Measurements from ENCODE around the gene PCDH15. TPM values are rescaled to one million over a fixed set of nuclear protein-coding genes. Genes with fewer than 3 reads are reported as not detected.

PCDH15 gene
- total RNA-seq, 1 experiment from 2014 or later, result 0.77 TPM

DNA sequence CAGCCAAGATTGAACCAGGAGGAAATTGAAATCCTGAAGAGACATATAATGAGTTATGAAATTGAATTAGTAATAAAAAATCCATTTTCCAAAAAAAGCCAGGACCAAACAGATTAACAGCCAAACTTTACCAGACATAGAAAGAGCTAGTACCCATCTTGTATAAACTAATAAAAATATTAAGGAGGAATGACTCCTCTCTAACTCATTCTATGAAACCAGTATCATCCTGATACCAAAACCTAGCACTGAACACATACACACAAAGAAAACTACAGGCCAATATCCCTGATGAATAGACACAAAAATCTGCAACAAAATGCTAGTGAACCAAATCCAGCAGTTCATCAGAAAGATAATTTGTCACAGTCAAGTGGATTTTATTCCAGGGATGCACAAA is 140.6 kb downstream of the PCDH15 start:
- H3K4me3 ChIP-seq, result no peak overlapping the region
- H3K27me3 ChIP-seq, result no peaks in the 10 kb centered on the region
- H3K9me3 ChIP-seq (replicated peaks), result no peaks in the 10 kb centered on the region
- no peaks in the 10 kb centered on the region for H3K4me1 ChIP-seq
- H3K36me3 ChIP-seq, result no peaks in the 10 kb centered on the region
- no peak overlapping the region for H3K27ac ChIP-seq
- DNase-seq, result no peak

- Histone ChIP-seq H3K9me3 (replicated peaks) (no peaks in the 10 kb centered on the region), H3K27ac (no peak overlapping the region), H3K36me3 (no peaks in the 10 kb centered on the region), H3K27me3 (no peaks in the 10 kb centered on the region), H3K4me3 (no peak overlapping the region), H3K4me1 (no peaks in the 10 kb centered on the region)
- DNase-seq, result no peak
These were observed 144.4 kb downstream of the PCDH15 start for GRCh38 chr10:54656643-54657042.

DNA sequence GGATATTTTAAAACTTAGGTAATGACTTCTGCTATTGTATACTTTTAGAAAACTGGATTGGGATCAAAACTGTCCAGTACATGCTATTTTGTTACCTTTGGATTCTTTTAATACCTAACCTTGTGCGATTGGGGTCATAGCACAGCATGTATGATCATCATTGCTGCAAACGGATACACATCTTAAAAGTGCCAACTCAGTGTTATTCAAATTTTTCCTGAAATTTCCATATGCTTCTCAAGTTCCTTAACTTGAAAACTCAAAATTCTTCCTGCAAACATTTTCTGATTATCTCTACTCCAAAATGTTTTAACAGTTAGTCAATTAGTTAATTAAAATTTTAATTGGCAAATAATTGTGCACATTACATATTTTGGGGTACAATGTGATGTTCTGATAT is 147.5 kb downstream of the PCDH15 start:
- H3K27ac ChIP-seq, result no peak overlapping the region
- H3K27me3 ChIP-seq, result no peaks in the 10 kb centered on the region
- no peaks in the 10 kb centered on the region for H3K4me1 ChIP-seq
- no peak overlapping the region for H3K4me3 ChIP-seq
- H3K36me3 ChIP-seq, result no peaks in the 10 kb centered on the region
- no peaks in the 10 kb centered on the region for H3K9me3 ChIP-seq (replicated peaks)
- no peak for DNase-seq

DNA sequence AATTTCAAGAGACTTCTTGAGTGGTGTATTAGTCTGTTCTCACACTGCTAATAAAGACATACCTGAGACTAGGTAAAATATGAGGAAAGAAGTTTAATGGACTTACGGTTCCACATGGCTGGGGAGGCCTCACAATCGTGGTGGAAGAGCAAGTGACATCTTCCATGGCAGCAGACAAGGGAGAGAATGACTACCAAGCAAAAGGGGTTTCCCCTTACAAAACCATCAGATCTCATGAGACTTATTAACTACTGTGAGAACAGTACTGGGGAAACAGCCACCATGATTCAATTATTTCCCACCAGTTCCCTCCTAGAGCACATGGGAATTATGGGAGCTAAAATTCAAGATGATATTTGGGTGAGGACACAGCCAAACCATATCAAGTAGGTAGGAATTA is 150.5 kb downstream of the PCDH15 start:
- no peak for DNase-seq
- Histone ChIP-seq H3K9me3 (replicated peaks) (no peaks in the 10 kb centered on the region), H3K27me3 (no peaks in the 10 kb centered on the region), H3K4me3 (no peak overlapping the region), H3K4me1 (no peaks in the 10 kb centered on the region), H3K36me3 (no peaks in the 10 kb centered on the region), H3K27ac (no peak overlapping the region)

DNA sequence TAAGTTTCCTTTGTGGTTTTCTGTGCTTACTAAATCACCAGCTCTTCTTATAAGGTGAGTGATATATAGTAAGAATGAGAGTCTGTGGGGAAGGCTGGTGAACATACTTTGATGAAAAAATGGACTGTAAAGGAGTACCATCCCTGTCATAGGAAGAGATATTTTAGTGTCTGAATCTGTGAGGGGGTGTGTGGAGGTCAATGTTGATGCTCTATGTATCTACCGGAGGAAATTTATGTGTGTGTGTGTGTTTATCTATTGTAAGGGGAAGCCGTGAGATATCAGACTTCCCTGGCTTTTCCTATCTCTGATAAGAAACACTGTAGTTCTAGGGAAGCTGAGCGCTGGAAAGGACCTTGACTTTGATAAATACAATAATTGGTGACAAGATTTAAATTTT is 179.0 kb downstream of the PCDH15 start:
- DNase-seq, result no peak
- no peaks in the 10 kb centered on the region for H3K27me3 ChIP-seq
- no peak overlapping the region for H3K4me3 ChIP-seq
- H3K27ac ChIP-seq, result no peak overlapping the region
- no peaks in the 10 kb centered on the region for H3K4me1 ChIP-seq
- H3K36me3 ChIP-seq, result no peaks in the 10 kb centered on the region
- H3K9me3 ChIP-seq (replicated peaks), result no peaks in the 10 kb centered on the region

GRCh38 chr10:54620352-54620751 is 180.7 kb downstream of the PCDH15 start:
- no peaks in the 10 kb centered on the region for H3K36me3 ChIP-seq
- DNase-seq, result no peak
- H3K9me3 ChIP-seq (replicated peaks), result no peaks in the 10 kb centered on the region
- no peaks in the 10 kb centered on the region for H3K4me1 ChIP-seq
- H3K27ac ChIP-seq, result no peak overlapping the region
- H3K27me3 ChIP-seq, result no peaks in the 10 kb centered on the region
- H3K4me3 ChIP-seq, result no peak overlapping the region

- H3K4me1 ChIP-seq, result no peaks in the 10 kb centered on the region
- H3K27me3 ChIP-seq, result no peaks in the 10 kb centered on the region
- H3K27ac ChIP-seq, result no peak overlapping the region
- no peaks in the 10 kb centered on the region for H3K9me3 ChIP-seq (replicated peaks)
- no peak for DNase-seq
- no peak overlapping the region for H3K4me3 ChIP-seq
- no peaks in the 10 kb centered on the region for H3K36me3 ChIP-seq
These were observed 187.0 kb downstream of the PCDH15 start for GRCh38 chr10:54614072-54614471.

- Histone ChIP-seq H3K27ac (no peak overlapping the region), H3K4me1 (no peaks in the 10 kb centered on the region), H3K27me3 (no peaks in the 10 kb centered on the region), H3K9me3 (replicated peaks) (no peaks in the 10 kb centered on the region), H3K36me3 (no peaks in the 10 kb centered on the region), H3K4me3 (no peak overlapping the region)
- DNase-seq, result no peak
These were observed 187.9 kb downstream of the PCDH15 start for GRCh38 chr10:54613162-54613561.

DNA sequence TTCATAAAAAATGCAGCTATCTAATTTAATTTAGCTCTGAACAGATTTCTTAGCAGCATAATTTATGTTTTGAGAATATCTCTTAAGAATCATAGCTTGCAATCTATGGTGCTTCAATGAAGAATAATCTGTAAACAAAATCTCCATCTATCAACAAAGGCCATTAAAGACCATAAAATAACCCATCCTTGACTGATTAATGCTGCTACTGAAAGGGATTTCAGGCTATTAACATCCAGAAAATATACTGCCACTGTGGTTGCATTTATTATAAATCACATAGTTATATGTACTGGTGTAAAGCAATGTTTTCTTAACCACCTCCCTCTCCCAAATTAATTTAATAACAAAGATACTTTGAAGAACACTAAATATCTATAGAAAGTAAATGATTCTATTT is 191.6 kb downstream of the PCDH15 start:
- Histone ChIP-seq H3K4me3 (no peak overlapping the region), H3K27ac (no peak overlapping the region), H3K36me3 (no peaks in the 10 kb centered on the region), H3K4me1 (no peaks in the 10 kb centered on the region), H3K27me3 (no peaks in the 10 kb centered on the region), H3K9me3 (replicated peaks) (no peaks in the 10 kb centered on the region)
- no peak for DNase-seq

DNA sequence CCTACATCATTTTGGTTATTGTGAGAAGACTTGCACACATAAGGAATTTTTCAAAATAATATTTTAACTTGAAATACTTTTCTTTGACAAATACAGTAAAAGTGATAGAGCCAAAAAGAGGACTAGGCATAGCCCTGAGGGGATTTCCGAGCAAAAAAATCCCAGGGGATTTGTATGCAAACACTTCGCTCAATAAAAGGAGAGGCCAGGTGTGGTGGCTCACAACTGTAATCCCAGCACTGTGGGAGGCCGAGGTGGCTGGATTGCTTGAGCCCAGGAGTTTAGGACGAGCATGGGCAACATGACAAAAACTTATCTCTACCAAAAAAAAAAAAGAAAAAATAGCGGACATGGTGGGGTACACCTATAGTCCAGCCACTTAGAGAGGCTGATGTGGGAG is 193.0 kb downstream of the PCDH15 start:
- Histone ChIP-seq H3K27me3 (no peaks in the 10 kb centered on the region), H3K4me1 (no peaks in the 10 kb centered on the region), H3K9me3 (replicated peaks) (no peaks in the 10 kb centered on the region), H3K27ac (no peak overlapping the region), H3K4me3 (no peak overlapping the region), H3K36me3 (no peaks in the 10 kb centered on the region)
- DNase-seq, result peak in 1 of 2 experiments; percentile 15

DNA sequence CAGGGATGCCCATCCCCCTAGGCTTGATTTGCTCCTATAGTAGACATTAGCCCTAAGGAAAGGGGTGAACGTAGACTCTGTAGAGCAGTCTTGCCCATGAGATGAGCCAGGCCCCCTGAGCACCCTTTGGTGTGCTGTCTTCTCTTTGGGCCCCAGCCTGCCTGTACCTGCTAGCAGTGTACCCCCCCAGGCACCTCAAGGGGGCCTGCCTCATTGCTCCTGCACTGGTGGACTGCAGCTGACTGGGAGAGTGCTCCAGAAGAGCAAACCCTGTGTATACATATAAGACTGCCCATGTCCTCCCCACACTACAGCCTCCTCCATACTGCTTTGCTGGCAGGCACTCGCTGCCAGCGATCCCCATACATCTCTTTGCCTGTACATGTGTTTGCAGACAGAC is 206.7 kb downstream of the PCDH15 start:
- no peak overlapping the region for H3K4me3 ChIP-seq
- H3K36me3 ChIP-seq, result no peaks in the 10 kb centered on the region
- no peak for DNase-seq
- H3K27ac ChIP-seq, result no peak overlapping the region
- H3K9me3 ChIP-seq (replicated peaks), result no peaks in the 10 kb centered on the region
- no peaks in the 10 kb centered on the region for H3K4me1 ChIP-seq
- no peaks in the 10 kb centered on the region for H3K27me3 ChIP-seq

GRCh38 chr10:54587971-54588370 is 213.1 kb downstream of the PCDH15 start:
- DNase-seq, result no peak
- Histone ChIP-seq H3K9me3 (replicated peaks) (no peaks in the 10 kb centered on the region), H3K4me1 (no peaks in the 10 kb centered on the region), H3K27ac (no peak overlapping the region), H3K27me3 (no peaks in the 10 kb centered on the region), H3K4me3 (no peak overlapping the region), H3K36me3 (no peaks in the 10 kb centered on the region)

DNA sequence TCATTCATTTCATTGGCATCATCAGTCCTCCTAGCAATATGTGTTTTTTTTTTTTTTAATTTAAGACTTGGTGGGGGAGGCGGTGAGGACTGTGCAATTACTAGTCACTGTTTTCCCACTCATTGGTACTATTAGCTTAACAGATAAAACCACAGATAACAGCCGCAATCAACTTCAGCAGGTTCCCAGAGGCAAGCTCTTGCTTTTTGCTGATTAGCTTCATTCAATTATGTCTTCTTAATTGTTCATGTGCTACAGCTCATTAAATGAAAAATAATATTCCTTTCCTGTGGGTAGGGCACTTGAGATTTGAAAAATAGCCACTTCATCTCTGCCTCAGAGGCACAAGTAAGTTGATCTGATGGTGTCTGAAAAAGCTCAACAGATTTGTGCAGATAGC is 215.5 kb downstream of the PCDH15 start:
- H3K9me3 ChIP-seq (replicated peaks), result no peaks in the 10 kb centered on the region
- no peaks in the 10 kb centered on the region for H3K27me3 ChIP-seq
- no peak overlapping the region for H3K27ac ChIP-seq
- H3K4me3 ChIP-seq, result no peak overlapping the region
- H3K4me1 ChIP-seq, result no peaks in the 10 kb centered on the region
- H3K36me3 ChIP-seq, result no peaks in the 10 kb centered on the region
- no peak for DNase-seq

DNA sequence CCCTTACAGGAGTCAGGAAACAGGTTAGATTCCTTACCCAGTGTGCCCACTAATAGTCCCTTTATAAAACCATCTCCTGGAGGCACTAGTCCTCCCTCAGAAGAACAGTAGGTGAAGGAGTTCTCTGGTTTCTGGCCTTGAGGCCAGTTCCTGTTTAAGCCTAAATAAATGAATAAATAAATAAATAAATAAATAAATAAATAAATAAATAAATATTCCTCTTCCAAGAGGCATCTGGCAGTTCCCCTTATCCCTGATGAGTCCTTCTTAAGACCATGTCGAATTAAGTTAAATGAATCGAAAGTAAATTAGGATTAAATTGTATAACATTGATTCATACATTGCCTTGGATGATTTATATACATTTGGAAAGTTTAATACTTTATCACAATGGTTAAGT is 223.3 kb downstream of the PCDH15 start:
- no peaks in the 10 kb centered on the region for H3K36me3 ChIP-seq

DNA sequence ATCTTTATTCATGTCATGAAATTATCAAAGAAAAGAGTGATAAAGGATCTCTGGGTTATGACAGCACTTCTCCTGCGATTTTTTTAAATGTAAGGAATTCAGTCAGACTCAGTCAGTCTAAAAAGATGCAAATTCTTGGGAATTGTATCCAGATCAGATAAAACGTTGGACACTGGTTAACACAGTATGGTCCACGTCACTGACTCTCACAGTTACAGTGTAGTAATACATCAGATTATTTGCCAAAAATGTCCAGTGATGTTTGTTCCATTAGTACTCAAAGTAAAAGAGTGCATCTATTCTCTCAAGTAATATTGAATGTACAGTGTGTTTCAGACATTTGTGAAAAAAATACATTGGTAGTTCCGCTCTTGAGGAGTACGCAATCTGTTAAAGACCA is 224.5 kb downstream of the PCDH15 start:
- Histone ChIP-seq H3K27me3 (no peaks in the 10 kb centered on the region), H3K4me1 (no peaks in the 10 kb centered on the region), H3K9me3 (replicated peaks) (no peaks in the 10 kb centered on the region), H3K4me3 (no peak overlapping the region), H3K36me3 (no peaks in the 10 kb centered on the region), H3K27ac (no peak overlapping the region)
- DNase-seq, result no peak

More for the DNA sequence above, 223.3 kb downstream of the PCDH15 start:
- Histone ChIP-seq H3K27ac (no peak overlapping the region), H3K9me3 (replicated peaks) (no peaks in the 10 kb centered on the region), H3K4me3 (no peak overlapping the region), H3K4me1 (no peaks in the 10 kb centered on the region), H3K27me3 (no peaks in the 10 kb centered on the region)
- no peak for DNase-seq

- peak in 1 of 2 experiments; percentile 1 for DNase-seq
- H3K4me1 ChIP-seq, result no peaks in the 10 kb centered on the region
- no peak overlapping the region for H3K27ac ChIP-seq
- no peaks in the 10 kb centered on the region for H3K27me3 ChIP-seq
- no peaks in the 10 kb centered on the region for H3K36me3 ChIP-seq
- no peaks in the 10 kb centered on the region for H3K9me3 ChIP-seq (replicated peaks)
- H3K4me3 ChIP-seq, result no peak overlapping the region
These were observed 241.5 kb downstream of the PCDH15 start for GRCh38 chr10:54559498-54559897.

- Histone ChIP-seq H3K4me1 (no peaks in the 10 kb centered on the region), H3K4me3 (no peak overlapping the region), H3K27me3 (no peaks in the 10 kb centered on the region), H3K9me3 (replicated peaks) (no peaks in the 10 kb centered on the region), H3K36me3 (no peaks in the 10 kb centered on the region), H3K27ac (no peak overlapping the region)
- no peak for DNase-seq
These were observed 247.0 kb downstream of the PCDH15 start for GRCh38 chr10:54554028-54554427.

All from SJCRH30 (cell line).